T-cell (primary cell): Measurements from ENCODE around the gene VPS36. TPM values are rescaled to one million over a fixed set of nuclear protein-coding genes. Genes with fewer than 3 reads are reported as not detected.

Experiments
- ATAC-seq, 4 experiments: fragments of 200-7000 bp in 3 of 4; fragments of 150-1000 bp in 1 of 4; cut with Tn5 transposase; replicated peaks in 1 of 4; 1 replicate in 3 of 4; 2 replicates in 1 of 4; pipeline ENCODE4 v1.10.0; 2021; ENCODE audit warnings: moderate library complexity in 3 of 4, mild to moderate bottlenecking in 2 of 4, moderate number of reproducible peaks in 1 of 4
- CTCF ChIA-PET, 2 donors: fragments of 300-600 bp; sonication (Branson Sonifier 250); formaldehyde crosslinking; loops; one replicate each; lab custom pipeline; 2022; ENCODE audit warnings: antibody characterized with exemption in 2 of 2; lab: Charles Lee
- POLR2A ChIA-PET, 2 donors: fragments of 300-600 bp; sonication (Branson Sonifier 250); formaldehyde crosslinking; loops; one replicate each; lab custom pipeline; 2022; ENCODE audit warnings: antibody characterized with exemption in 2 of 2; lab: Charles Lee
- DNase-seq, 35 experiments: peaks; one replicate each; pipeline versions ENCODE4 v3.0.0 to v3.0.0-alpha.2; 2013 to 2023
- H3K27ac ChIP-seq: one replicate; pipeline ENCODE4 v1.5.1; 2013; ENCODE audit warnings: low read length
- H3K27me3 ChIP-seq, 2 experiments: replicated peaks in 1 of 2; 1 replicate in 1 of 2; 2 replicates in 1 of 2; pipeline versions ENCODE4 v1.6.1 to v1.7.0; 2013; ENCODE audit warnings: low read length in 1 of 2, mixed read lengths in 1 of 2; ENCODE audit not compliant: control insufficient read depth in 2 of 2, insufficient read depth in 2 of 2; ENCODE audit errors: extremely low read depth in 1 of 2
- H3K36me3 ChIP-seq, 2 donors: 1 replicate in 1 of 2; 2 replicates in 1 of 2; pipeline versions ENCODE4 v1.6.1 to v1.7.0; 2013; ENCODE audit warnings: low read length in 1 of 2; ENCODE audit not compliant: control insufficient read depth in 2 of 2, insufficient read depth in 1 of 2; ENCODE audit errors: extremely low read depth in 1 of 2
- H3K4me1 ChIP-seq, 2 experiments: 1 replicate in 1 of 2; 2 replicates in 1 of 2; pipeline versions ENCODE4 v1.6.1 to v1.7.0; 2013; ENCODE audit warnings: low read length in 2 of 2, mixed read lengths in 1 of 2; ENCODE audit not compliant: insufficient read depth in 2 of 2, control insufficient read depth in 1 of 2; ENCODE audit errors: extremely low read depth in 1 of 2
- H3K4me3 ChIP-seq, 2 donors: 1 replicate in 1 of 2; 2 replicates in 1 of 2; pipeline versions ENCODE4 v1.5.1 to v1.7.0; 2013; ENCODE audit warnings: mild to moderate bottlenecking in 2 of 2, low read length in 1 of 2, moderate library complexity in 1 of 2; ENCODE audit not compliant: control insufficient read depth in 1 of 2; ENCODE audit errors: extremely low read depth in 1 of 2
- H3K9me3 ChIP-seq: 2 replicates; pipeline ENCODE4 v1.7.0; 2013
- H3K27ac Mint-ChIP-seq, 2 donors: one replicate each; pipeline ENCODE4 v1.8.0; 2020 to 2021; ENCODE audit warnings: mild to moderate bottlenecking in 2 of 2, mixed read lengths in 2 of 2
- H3K27me3 Mint-ChIP-seq, 2 donors: one replicate each; pipeline ENCODE4 v1.8.0; 2021 to 2022; ENCODE audit warnings: mixed read lengths in 2 of 2
- H3K36me3 Mint-ChIP-seq: one replicate; pipeline ENCODE4 v1.8.0; 2021; ENCODE audit warnings: mixed read lengths
- H3K4me1 Mint-ChIP-seq, 3 donors: one replicate each; pipeline ENCODE4 v1.8.0; 2020 to 2022; ENCODE audit warnings: mixed read lengths in 3 of 3, mild to moderate bottlenecking in 1 of 3
- H3K4me3 Mint-ChIP-seq, 3 donors: one replicate each; pipeline ENCODE4 v1.8.0; 2020 to 2022; ENCODE audit warnings: mild to moderate bottlenecking in 3 of 3, mixed read lengths in 3 of 3, moderate library complexity in 3 of 3
- H3K9me3 Mint-ChIP-seq, 3 donors: one replicate each; pipeline ENCODE4 v1.8.0; 2020 to 2022; ENCODE audit warnings: mixed read lengths in 3 of 3
- WGBS: methylation state at CpG from one replicate; pipeline ENCODE4 v1.1.5; 2013; ENCODE audit warnings: missing lambda C conversion rate; ENCODE audit not compliant: insufficient coverage; 5-methylcytosine and 5-hydroxymethylcytosine counted together
- total RNA-seq, 35 experiments: library from RNA in 6 of 35; stranded (reverse) in 6 of 35; fragments of 120-200 nt in 1 of 35; gene quantifications; one replicate each; pipeline versions ENCODE4 v1.2.1 to v1.2.4 and lab custom pipeline; 2013 to 2026

The VPS36 gene
- total RNA-seq, 5 donors from 2014 or later (not counting 1 experiment from before 2014, with no cell fraction given) = 43.3 to 53.7 (median 49.2) TPM

DNA sequence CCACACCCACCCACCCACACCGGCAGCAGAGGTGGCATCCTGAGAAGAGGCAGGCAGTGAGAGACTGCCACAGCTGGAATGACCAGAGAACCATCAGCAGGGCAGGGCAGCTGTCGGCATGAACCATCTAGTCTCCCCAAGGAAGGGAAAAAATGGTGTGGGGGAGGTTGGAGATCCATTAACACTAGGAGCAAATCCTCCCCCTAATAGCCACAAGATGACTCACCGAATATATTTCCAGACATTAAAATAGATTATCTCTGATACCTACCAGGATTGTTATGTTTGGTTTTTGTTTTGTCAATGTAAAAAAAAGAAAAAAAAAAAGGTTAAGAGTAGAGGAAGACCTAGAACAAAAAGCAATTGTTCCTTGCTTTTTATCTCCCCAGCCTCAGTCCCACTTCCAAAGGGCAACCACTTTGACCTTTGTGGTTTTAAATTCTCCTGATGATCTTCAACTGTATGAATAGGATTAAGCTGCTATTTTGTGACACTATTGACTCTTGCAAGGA lies 78.6 kb downstream of the VPS36 start:
- ChIA-PET CTCF (interaction anchor here (0.6 to 0.7 kb wide), 2 partner anchors 12 to 39 kb away, joined by 4 to 13 read pairs; no protein-coding TSS in a partner anchor), POLR2A (no interaction called here)
- DNase-seq (no peak), ATAC-seq (no peak)
- Histone ChIP-seq H3K4me3 (no peak overlapping the region), H3K4me1 (no peaks in the 10 kb centered on the region), H3K9me3 (no peaks in the 10 kb centered on the region), H3K27me3 (no peaks in the 10 kb centered on the region), H3K27ac (no peak overlapping the region), H3K36me3 (no peaks in the 10 kb centered on the region)
- WGBS = no CpG with 5 or more reads among the region's 3 CpGs
- no peak overlapping the region for H3K4me3 Mint-ChIP-seq
- H3K9me3 Mint-ChIP-seq = no peaks in the 10 kb centered on the region
- no peak overlapping the region for H3K27ac Mint-ChIP-seq
- H3K36me3 Mint-ChIP-seq = no peaks in the 10 kb centered on the region
- H3K4me1 Mint-ChIP-seq = no peaks in the 10 kb centered on the region
- H3K27me3 Mint-ChIP-seq = no peaks in the 10 kb centered on the region

GRCh38 chr13:52366291-52366690 lies 84.1 kb downstream of the VPS36 start:
- CTCF ChIA-PET = no interaction called here
- Mint-ChIP-seq H3K4me1 (no peaks in the 10 kb centered on the region), H3K9me3 (no peaks in the 10 kb centered on the region), H3K4me3 (no peak overlapping the region), H3K36me3 (no peaks in the 10 kb centered on the region), H3K27me3 (peaks cover 5% of the 10 kb centered on the region in 2 donors), H3K27ac (no peak overlapping the region)
- Histone ChIP-seq H3K27ac (no peak overlapping the region), H3K4me3 (no peak overlapping the region), H3K4me1 (no peaks in the 10 kb centered on the region), H3K9me3 (no peaks in the 10 kb centered on the region), H3K27me3 (no peaks in the 10 kb centered on the region), H3K36me3 (no peaks in the 10 kb centered on the region)
- WGBS = no CpG with 5 or more reads among the region's 4 CpGs
- POLR2A ChIA-PET = no interaction called here
- DNase-seq (no peak), ATAC-seq (no peak)

Other genes starting within 250 kb of the VPS36 start
- under 1 TPM; 0.26 to 0.63 (median 0.47) TPM for gene THSD1, start 44.5 kb downstream of the VPS36 start, total RNA-seq
- gene CKAP2, start 4.8 kb upstream of the VPS36 start, total RNA-seq = 10 to 100 TPM in 4 of 5 donors, 1 to 10 TPM in 1; 9.0 to 38.7 (median 12.0) TPM
- gene HNRNPA1L2, start 191.8 kb upstream of the VPS36 start, total RNA-seq = 10 to 100 TPM; 14.0 to 17.1 (median 15.9) TPM
- 10 to 100 TPM; 28.2 to 33.1 (median 28.6) TPM for gene SUGT1, start 202.2 kb upstream of the VPS36 start, total RNA-seq